Measurements from ENCODE around the gene CYP3A4. TPM values are rescaled to one million over a fixed set of nuclear protein-coding genes. Genes with fewer than 3 reads are reported as not detected.

The CYP3A4 gene
- total RNA-seq, 1 donor from 2014 or later = not detected

GRCh38 chr7:99720800-99721595, 63.0 kb downstream of the CYP3A4 start:
- H3K4me1 Mint-ChIP-seq (ENCODE audit: low read depth, unreplicated experiment) = no peaks in the 10 kb centered on the region

DNA sequence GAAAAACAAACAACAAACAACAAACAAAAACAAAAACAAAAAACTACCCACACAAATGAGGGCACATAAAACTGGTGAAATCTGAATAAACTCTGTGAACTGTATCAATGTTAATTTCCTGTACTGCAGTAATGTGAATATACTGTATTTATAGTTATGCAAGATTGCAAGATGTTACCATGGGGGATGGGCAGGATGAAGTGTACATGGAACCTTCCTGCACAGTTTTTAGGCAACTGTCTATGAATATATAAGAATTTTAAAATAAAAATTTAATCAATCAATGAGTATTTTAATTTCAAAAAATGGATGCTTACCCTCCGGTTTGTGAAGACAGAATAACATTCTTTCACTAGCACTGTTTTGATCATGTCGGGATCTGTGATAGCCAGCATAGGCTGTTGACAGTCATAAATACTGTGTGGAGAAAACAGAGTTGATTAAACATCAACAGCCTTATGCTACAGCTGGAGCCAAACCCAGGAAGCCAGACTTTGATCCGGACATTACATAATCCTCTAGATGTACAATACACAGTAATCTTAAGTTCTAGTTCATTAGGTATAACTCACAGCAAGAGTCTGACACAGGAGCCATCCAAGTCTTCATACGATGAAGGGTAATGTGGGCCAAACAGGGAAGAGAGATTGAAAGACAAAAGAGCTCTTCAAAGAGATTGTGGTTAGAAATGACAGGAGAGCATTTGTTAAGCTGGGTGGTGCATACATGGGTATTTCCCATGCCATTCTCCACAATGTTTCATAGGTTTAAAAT, 63.8 kb downstream of the CYP3A4 start:
- TF ChIP-seq, protein P1, sequence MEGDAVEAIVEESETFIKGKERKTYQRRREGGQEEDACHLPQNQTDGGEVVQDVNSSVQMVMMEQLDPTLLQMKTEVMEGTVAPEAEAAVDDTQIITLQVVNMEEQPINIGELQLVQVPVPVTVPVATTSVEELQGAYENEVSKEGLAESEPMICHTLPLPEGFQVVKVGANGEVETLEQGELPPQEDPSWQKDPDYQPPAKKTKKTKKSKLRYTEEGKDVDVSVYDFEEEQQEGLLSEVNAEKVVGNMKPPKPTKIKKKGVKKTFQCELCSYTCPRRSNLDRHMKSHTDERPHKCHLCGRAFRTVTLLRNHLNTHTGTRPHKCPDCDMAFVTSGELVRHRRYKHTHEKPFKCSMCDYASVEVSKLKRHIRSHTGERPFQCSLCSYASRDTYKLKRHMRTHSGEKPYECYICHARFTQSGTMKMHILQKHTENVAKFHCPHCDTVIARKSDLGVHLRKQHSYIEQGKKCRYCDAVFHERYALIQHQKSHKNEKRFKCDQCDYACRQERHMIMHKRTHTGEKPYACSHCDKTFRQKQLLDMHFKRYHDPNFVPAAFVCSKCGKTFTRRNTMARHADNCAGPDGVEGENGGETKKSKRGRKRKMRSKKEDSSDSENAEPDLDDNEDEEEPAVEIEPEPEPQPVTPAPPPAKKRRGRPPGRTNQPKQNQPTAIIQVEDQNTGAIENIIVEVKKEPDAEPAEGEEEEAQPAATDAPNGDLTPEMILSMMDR (IDR thresholded peaks at IDR 0.05; ENCODE audit: partially characterized antibody, unreplicated experiment) = no peak
- no peaks in the 10 kb centered on the region for H3K36me3 Mint-ChIP-seq (ENCODE audit: unreplicated experiment)
- H3K4me3 Mint-ChIP-seq (ENCODE audit: unreplicated experiment) = no peak overlapping the region
- H3K27me3 Mint-ChIP-seq (ENCODE audit: unreplicated experiment) = no peaks in the 10 kb centered on the region
- H3K9me3 Mint-ChIP-seq (ENCODE audit: unreplicated experiment) = no peaks in the 10 kb centered on the region
- no peak overlapping the region for H3K27ac Mint-ChIP-seq (ENCODE audit: unreplicated experiment)
- H3K4me1 Mint-ChIP-seq (ENCODE audit: low read depth, unreplicated experiment) = no peaks in the 10 kb centered on the region
- DNase-seq = no peak

More at GRCh38 chr7:99720800-99721595, 63.0 kb downstream of the CYP3A4 start:
- Mint-ChIP-seq H3K4me3 (ENCODE audit: unreplicated experiment) (no peak overlapping the region), H3K9me3 (ENCODE audit: unreplicated experiment) (no peaks in the 10 kb centered on the region), H3K27me3 (ENCODE audit: unreplicated experiment) (no peaks in the 10 kb centered on the region), H3K27ac (ENCODE audit: unreplicated experiment) (no peak overlapping the region), H3K36me3 (ENCODE audit: unreplicated experiment) (no peaks in the 10 kb centered on the region)
- no peak for DNase-seq
- TF ChIP-seq, protein P1 (IDR thresholded peaks at IDR 0.05; ENCODE audit: partially characterized antibody, unreplicated experiment) = no peak

- H3K27me3 Mint-ChIP-seq (ENCODE audit: unreplicated experiment) = no peaks in the 10 kb centered on the region
- no peak for DNase-seq
- no peaks in the 10 kb centered on the region for H3K4me1 Mint-ChIP-seq (ENCODE audit: low read depth, unreplicated experiment)
- H3K4me3 Mint-ChIP-seq (ENCODE audit: unreplicated experiment) = no peak overlapping the region
- TF ChIP-seq, protein P1 (IDR thresholded peaks at IDR 0.05; ENCODE audit: partially characterized antibody, unreplicated experiment) = no peak
- no peaks in the 10 kb centered on the region for H3K9me3 Mint-ChIP-seq (ENCODE audit: unreplicated experiment)
- H3K36me3 Mint-ChIP-seq (ENCODE audit: unreplicated experiment) = peaks cover 6% of the 10 kb centered on the region
- H3K27ac Mint-ChIP-seq (ENCODE audit: unreplicated experiment) = no peak overlapping the region
Observed at GRCh38 chr7:99713995-99714570, 69.9 kb downstream of the CYP3A4 start.

DNA sequence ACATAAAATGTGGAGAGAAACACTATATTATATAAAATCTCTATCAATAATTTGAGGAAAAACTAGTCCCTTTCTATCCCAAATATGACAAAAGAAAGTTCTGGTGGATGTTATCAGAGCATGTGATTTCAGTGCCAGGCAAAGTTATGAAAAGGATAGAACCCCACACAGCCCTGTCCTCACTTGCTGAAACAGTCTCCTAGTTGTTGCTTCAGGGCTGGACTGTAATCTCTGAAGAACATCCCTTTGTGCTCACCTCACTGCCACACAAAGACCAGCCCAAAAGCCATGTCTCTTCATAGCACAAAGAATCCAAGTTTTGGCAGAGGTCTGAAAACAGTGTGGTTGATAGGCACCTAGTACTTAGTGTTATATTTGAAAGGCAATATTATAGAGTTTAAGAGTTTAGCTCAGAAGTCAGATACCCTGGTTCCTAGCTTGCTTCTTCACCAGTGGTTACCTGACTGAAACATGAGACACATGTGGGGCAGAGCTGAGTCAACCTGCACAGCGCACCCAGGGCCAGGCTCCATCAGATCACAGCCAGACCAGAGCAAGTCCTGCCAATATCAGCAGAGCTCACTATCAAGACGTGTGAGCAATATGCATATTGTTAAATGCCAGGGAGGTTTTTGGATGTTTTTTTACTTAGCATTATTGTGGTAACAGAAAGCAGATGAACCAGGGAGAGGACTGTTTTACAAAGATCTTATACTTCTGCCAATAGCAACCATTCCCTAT, 74.0 kb downstream of the CYP3A4 start:
- DNase-seq = no peak
- Mint-ChIP-seq H3K4me1 (ENCODE audit: low read depth, unreplicated experiment) (no peaks in the 10 kb centered on the region), H3K27me3 (ENCODE audit: unreplicated experiment) (no peaks in the 10 kb centered on the region), H3K4me3 (ENCODE audit: unreplicated experiment) (no peak overlapping the region), H3K36me3 (ENCODE audit: unreplicated experiment) (peaks cover 27% of the 10 kb centered on the region), H3K27ac (ENCODE audit: unreplicated experiment) (no peak overlapping the region), H3K9me3 (ENCODE audit: unreplicated experiment) (peaks cover 7% of the 10 kb centered on the region)
- TF ChIP-seq, protein P1 (IDR thresholded peaks at IDR 0.05; ENCODE audit: partially characterized antibody, unreplicated experiment) = no peak
